HG02623 (cell line): ENCODE results near the gene APAF1.

Experiments
- ATAC-seq: cut with Tn5 transposase; IDR thresholded peaks from one replicate; pipeline ENCODE4 v1.9.1; 2021; ENCODE audit warnings: moderate library complexity; ENCODE audit not compliant: unreplicated experiment

APAF1 gene

DNA sequence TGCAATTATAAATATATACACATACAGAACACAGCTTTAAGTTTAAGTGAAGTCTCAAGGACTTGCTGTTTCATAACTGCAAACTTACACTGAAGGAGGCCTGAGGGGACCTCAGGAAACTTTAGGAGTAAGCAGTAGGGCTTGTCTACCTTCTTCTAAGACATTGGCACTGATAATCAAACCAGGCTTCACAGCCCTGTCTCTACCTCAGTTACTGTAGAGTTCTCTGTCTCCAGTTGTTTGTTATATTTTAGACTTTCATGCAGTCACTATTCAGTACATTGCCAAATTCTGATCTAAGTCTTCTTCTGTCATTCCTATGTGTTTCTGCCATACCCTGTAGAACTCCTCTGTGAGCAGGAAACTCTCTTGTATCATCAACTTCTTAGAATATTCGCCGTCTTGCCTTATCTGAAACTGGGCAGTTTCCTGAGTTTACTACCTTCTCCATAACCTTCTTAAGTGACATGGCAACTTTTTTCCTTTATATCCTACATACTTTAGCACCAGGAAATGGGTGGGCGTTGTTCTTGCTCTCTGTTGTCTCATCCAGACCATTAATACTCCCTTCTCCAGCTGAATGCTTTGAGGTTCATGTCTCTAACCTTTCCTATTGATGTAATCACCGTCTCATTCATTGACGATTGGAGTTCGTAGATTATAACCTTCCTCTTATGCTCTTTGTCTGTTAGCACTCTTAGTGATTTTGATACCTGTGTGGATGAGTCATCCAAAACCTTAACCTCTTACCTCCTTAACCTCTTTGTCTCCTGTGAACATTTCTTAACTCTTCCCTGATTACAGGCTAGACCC lies 11.4 kb downstream of the APAF1 start:
- no peak for ATAC-seq

DNA sequence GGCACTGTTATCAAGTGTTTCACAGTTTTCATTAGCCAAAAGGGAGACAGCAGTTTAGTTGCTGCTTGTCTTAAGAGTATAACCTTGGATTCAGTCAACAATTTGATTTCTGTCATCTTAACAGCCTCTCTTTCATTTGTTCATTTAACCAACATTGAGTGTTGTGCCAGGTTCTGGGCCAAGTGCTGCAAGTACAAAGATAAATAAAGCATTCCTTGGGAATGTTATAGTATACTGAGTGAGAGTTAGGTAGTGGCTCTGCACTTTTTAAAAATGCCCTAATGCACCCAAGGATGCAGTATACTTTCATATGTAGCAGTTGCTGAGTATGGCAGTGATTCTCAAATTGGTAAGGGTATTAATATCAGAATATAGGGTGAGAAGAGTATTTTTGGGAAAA lies 15.4 kb downstream of the APAF1 start:
- no peak for ATAC-seq

DNA sequence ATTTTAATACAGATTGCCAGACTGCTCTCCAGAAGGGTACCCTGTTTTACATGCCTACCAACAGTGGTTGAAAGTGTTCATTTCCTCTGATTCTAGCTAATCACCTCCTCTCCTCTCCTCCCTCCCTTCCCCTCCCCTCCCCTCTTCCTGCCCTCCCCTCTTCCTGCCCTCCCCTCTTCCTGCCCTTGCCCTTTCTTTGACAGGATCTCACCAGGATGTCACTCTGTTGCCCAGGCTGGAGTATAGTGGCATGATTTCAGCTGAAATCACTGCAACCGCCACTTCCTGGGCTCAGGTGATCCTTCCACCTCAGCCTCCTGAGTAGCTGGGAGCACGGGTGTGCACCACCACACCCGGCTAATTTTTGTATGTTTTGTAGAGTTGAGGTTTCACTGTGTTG lies 24.7 kb downstream of the APAF1 start:
- no peak for ATAC-seq

DNA sequence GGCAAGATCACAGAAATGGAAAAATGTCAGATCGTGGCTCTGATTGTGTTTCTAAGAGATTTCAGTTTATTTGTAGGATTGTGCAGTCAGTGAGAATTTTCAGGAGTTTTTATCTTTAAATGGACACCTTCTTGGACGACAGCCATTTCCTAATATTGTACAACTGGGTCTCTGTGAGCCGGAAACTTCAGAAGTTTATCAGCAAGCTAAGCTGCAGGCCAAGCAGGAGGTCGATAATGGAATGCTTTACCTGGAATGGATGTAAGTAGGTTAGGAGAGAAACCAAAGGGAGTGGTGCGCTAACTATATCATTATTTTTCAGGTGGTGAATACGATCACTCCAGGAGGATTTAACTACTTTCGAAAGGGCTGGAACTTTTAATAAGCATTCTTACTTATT lies 26.4 kb downstream of the APAF1 start:
- ATAC-seq, result no peak

DNA sequence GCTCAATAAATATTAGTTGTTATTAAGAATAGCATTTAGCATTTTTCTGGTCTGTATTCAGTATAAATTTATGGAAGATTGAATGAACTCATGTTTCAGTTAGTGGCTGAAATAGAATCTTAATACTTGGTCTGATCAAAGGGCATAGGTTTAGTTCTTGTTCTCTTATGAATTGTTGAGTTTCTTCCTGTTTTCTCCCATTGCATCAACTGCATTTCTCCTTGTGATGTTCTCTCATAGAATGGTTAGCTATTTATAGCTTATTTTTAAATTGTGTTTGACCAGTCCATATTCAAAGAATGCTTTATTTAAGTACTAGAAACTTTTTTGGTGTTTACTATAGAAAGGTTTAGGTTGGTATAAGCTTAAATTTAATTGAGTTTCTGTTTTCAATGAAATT lies 29.8 kb downstream of the APAF1 start:
- no peak for ATAC-seq

DNA sequence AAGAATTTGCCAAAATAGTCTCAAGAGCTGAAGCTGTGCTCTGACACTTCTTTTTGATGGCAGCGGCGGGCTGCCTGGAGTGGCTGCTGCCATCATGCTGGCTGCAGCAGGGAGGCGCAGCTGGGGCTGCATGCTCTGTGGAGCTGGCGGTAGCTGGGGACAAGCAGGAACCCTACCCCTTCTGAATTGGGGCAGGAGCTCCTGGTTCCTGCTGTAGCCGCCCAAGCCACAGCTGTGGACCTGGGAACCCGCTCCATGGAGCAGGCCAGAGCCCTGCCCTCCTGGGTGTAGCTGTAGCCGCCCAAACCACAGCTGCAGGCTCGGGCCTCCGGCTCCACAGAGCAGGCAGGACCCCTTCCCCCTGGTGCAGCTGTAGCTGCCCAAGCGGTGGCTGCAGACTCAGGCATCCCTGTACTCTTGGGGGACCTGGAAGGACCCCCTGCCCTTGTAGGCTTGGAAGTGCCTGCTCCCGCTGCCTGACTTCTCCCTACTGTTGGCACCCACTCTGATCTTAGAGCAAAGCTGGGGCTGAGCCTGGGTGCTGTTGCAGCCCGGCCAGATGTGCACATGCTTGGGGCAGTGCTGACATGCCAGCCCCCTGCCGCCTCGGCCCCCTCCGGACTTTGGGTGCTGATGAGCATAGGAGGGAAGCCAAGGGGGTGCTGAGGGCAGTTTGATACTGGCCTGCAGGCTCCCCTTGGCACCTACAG lies 33.3 kb downstream of the APAF1 start:
- no peak for ATAC-seq

DNA sequence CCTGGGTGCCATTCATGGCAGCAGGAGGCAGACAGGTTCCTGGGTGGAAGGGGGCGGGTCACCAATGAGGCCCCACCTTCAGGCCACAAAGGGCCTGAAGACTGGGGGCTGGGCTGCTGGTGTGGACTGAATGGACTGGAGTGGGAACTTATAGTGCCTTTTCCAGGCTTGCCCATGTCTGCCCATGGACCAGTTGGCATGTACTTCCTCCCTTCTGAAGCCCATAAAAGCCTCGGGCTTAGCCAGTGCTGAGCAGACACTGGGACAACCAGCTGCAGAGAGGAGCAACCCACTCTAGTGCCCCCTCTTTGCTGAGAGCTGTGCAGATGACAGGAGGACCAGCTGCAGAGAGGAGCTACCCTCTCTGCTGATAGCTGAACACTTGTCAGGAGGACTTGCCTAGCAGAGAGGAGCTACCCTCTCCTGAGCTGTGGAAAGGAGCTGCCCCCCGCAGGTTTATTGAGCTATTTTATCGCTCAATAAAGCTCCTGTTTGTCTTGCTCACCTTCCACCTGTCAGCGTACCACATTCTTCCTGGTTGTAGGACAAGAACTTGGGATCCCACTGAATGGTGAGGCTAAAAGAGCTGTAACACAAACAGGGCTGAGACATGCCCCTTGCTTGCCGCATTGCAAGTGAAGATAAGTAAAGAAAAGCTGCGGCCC lies 34.0 kb downstream of the APAF1 start:
- no peak for ATAC-seq

DNA sequence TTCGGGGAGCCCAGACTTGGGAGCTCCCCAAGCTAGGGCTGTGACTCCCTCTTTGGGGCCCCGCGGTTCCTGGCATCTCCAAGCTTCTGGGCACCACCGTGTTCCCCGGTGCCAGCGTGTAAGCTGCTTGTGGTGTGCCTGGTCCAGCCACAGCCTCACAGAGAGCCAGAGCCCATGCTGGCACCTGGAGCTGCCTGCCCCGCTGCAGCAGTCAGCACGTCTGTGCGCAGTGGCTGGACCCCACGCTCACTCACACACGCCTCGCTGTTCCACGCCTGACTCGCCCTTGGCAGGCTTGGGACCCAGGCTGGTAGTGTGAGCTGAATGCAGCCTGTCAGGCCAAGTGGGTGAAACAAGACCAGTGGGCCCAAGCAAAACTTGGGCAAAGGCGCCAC lies 34.5 kb downstream of the APAF1 start:
- no peak for ATAC-seq

DNA sequence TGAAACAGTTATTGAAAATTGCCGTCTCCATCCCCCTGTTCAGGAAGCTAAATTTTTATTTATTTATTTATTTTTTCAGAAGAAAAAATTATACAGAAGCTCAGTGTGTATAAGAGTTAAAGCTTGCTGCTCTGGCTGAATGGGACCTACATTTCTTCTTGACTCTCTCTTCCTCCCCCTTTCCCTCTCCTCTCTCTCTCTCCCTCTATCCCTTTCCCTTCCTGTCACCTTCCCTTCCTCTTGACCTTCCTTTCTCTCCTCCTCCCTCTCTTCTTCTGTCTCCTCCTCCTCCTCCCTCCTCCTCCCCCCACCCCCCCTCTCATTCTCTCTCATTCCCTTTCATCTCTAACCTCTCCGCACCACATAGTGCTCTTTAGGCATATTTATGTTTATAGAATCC lies 39.1 kb downstream of the APAF1 start:
- no peak for ATAC-seq

DNA sequence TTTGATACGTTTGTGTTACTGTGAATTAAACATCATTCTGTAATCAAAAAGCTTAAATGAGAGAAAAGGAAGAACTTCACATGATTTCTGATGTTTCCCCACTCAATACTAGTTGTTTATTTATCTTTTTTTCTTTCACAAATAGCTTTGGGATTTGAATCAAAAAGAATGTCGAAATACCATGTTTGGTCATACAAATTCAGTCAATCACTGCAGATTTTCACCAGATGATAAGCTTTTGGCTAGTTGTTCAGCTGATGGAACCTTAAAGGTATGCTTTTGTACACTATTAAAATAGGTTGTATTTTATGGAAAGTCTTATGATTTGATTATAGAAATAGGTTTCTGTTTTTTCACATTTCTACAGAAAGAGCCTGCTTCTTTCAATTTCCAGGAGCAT lies 41.5 kb downstream of the APAF1 start:
- ATAC-seq, result no peak

DNA sequence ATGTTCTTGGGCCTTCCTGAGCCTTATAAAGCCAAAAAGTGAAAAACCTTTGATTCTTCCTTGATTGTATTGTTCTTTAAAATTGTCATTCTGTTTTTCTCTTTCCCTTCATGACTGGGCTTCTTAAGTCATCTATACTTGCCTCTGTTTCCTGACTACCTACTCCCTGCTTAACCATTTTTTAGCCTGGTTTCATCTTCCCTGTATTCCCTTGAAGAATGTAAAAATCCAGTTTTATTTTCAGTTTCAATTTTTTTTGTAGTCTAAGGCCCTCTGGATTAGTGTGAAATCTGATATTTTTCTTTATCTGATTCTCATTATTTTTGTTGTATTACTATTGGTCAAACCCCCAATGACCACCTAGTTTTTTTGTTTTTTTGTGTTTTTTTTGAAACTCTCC lies 46.3 kb downstream of the APAF1 start:
- no peak for ATAC-seq

DNA sequence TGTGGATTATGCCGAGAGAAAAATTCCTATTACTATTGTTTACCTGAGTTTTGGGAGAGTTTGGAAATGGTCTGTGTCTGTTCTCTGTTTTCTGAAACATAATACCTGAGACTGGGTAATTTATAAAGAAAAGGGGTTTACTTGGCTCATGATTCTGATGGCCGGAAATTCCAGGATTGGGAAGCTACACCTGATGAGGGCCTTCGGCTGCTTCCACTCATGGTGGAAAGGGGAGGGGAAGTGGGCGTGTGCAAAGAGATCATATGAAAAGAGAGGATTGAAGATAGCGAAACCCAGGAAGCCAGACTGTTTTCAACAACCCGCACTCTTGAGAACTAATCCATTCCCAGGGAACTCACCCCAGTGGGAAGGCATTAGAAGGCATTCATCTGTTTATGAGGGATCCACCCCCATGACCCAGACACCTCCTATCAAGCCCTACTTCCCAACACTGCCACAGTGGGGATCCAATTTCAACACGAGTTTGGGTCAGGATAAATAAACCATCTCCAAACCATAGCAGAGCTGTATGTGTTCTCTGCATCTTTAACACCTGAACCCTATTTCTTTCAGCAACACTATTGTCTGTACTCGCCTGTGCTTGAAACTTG lies 51.1 kb downstream of the APAF1 start:
- no peak for ATAC-seq

DNA sequence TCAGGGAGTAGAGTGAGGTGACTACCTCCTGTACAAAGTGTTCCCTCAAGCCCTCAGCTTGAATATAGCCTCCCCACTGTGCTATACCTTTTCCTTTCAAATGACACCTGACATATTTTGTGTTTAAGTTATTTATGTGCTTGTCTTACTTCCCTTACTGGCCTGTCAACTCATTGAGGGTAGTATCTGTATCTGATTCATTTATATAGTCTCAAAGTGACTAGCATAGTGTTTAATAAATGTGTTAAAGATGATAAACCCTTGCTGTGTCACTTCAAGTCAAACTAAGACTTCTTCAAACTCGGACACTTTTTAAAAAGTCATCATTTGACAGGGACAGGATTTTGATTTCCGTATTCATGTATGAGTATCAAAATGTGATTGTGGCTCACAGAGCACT lies 52.1 kb downstream of the APAF1 start:
- ATAC-seq, result no peak

DNA sequence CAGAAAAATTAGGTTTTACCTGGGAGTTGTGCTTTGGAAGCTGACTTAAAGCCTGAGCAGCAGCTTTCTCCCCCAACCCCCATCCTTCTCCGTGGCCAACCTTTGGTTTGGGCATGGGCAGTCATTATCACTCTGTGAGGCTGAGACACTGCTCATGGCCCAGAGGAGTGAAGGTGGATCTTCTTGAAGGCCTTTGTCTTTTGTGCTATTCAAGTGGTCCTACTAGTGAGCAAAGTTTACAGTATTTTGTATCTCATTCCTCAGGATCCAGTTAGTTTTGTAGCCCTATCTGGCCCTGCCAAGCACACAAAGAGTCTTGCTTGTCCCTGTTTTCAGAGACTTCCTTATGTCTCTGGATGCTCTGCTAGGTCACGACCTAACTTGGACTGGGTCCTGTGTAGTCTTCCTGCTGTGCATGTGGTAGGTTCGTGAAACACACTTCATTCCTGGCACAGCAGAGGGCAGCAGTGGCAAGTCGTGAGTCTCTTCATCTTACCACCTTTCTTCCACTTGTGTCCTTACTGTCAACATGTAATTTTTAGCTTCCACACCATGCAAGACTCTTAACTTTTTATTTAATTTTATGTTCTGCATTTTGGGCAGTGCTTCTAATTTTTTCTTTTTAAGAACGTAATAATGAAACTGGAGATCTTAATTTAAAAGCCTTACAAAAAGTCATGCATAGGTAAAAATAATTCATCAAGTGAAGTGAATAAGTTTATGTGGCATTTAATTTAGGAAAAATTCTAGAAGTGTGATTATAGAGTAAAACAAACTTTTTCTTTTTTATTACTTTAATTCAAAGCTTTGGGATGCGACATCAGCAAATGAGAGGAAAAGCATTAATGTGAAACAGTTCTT lies 53.7 kb downstream of the APAF1 start:
- peak; percentile 91 for ATAC-seq

DNA sequence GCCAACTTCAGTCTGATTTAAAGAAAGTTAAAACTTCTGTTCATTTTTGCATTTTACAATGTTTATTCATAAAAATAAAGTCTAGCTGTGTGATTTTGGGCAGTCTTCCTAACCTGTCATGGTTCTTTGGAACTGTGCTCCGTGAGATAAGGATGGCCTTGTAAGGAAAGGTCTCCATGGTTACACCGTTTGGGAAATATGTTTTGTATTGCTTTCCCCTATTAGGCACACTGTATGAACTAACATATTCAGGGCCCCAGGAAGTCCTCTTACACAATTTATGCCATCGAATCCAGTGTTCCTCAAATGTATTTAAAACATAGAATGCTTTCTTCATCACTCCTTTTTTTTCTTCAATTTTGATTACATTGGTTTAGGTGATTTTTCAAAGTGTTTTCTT lies 54.5 kb downstream of the APAF1 start:
- no peak for ATAC-seq

DNA sequence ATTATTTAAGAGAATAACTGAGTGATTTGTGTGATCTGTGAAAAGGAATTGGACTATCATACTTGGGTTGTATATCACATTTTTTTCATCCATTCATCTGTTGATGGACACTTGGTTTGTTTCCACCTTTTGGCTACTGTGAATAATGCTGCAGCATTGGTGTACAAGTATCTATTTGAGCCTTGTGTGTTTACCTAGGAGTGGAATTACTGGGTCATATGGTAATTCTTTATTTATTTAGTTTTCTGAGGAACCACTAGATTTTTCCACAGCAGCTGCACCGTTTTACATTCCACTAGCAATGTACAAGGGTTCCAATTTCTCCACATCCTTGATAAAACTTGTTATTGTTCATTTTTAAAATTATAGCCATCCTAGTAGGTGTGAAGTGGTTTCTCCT lies 56.1 kb downstream of the APAF1 start:
- ATAC-seq, result no peak

DNA sequence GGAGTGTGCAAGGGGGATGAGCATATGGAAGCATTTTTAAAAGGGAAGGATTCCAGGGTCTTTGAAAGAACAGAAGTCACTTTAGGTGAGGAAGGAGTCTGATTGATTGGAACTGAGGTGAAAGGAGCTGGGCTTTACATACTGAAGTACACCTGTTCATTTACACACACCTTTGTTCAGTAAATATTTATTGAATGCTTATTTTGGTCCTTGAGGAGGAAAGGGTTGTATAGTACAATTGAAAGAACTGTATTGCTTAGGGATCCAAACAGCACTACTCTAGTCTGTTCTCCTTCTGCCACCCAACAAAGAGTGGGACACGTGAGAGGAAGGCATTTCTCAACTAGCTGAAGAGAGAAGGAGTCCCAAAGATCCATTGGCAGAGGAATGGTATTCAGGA lies 63.9 kb downstream of the APAF1 start:
- no peak for ATAC-seq

DNA sequence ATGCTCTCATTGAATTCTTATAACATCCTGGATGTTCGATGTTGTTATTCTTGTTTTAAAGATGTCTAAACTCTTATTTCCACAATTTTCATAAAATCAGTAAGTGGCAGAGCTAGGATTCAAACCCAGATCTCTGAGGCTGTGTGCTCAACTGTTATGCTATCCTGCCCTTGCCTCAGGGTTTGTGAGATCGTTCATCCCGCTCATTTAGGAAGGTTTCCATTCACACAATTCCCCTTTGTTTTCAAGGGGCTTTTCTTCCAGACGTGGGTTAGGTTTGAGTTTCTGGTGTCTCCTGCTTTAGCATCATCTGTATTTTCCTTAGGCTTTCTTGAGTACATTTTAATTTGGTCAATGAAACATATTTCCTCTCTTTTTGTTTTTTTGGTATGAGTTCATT lies 69.3 kb downstream of the APAF1 start:
- ATAC-seq, result no peak

DNA sequence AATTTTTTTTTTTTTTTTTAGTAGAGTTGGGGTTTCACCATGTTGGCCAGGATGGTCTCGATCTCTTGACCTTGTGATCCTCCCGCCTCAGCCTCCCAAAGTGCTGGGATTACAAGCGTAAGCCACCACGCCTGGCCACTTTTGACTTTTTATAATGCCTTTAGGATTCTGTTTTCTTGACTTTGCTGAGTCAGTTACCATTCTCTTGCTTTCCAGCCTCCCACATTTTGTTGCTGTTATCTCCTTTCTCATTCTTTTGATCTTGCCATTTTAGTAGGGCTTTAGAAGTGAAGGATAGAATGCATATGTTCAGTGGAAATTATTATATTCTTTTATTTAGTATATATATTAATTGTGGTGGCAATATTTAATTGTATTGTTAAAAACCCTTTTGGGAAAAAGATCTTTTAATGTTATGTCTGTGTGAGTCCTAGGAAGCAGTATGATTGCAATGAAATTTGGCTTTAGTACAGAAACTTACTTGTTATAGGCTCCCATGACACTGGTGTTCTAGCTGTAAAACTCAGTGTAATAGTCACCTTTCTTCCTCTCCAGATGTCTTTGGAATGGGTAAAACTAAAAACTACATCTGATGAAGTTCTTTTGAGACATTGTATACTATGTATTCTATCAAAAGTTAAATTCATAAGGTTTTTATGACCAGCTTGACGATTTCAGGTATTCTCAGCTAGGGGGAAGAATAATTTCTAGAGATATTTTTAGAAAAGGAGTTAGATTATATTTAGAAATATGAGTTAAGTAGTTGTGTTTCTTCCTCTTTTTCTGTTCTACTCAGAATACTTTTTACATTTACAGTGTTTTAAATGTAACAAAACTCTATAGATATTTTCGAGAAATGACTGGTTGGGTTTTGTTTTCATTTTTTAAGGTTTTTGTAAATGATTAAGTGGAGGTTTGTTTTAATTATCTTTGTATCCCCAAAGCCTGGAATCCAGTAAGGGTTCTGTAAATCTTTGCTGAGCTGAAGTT lies 74.7 kb downstream of the APAF1 start:
- no peak for ATAC-seq
